ENCODE data around the gene WLS.

- no peak for TF ChIP-seq CTCF (IDR thresholded peaks at IDR 0.05)
- TF ChIP-seq ZFX (IDR thresholded peaks at IDR 0.05; ENCODE audit: borderline replicate concordance): no peak
Measured at GRCh38 chr1:68280286-68280685, 48.0 kb upstream of the WLS start.

All from 22Rv1 (cell line).